ENCODE measurements around the gene DLGAP4. TPM values are rescaled to one million over a fixed set of nuclear protein-coding genes. Genes with fewer than 3 reads are reported as not detected.

The DLGAP4 gene
- total RNA-seq, 1 experiment from 2014 or later = 40.3 TPM

- Histone ChIP-seq H3K9me2 (ENCODE audit: insufficient read depth) (no peaks in the 10 kb centered on the region), H3K4me1 (ENCODE audit: control insufficient read depth in 1 of 2, insufficient read depth in 2 of 2, low read length in 2 of 2) (no peaks in the 10 kb centered on the region), H2AFZ (ENCODE audit: low read depth, low read length, poor library complexity, severe bottlenecking) (no peak overlapping the region), H3K27me3 (ENCODE audit: insufficient read depth, low read length) (peaks cover 24% of the 10 kb centered on the region), H3K27ac (ENCODE audit: low read depth, low read length) (no peak overlapping the region), H4K20me1 (ENCODE audit: insufficient read depth) (no peaks in the 10 kb centered on the region), H3K9ac (ENCODE audit: low read length) (no peak overlapping the region), H3K4me2 (ENCODE audit: low read length) (no peak overlapping the region), H3K36me3 (ENCODE audit: control insufficient read depth in 1 of 2, insufficient read depth in 2 of 2, low read length in 2 of 2) (no peaks in the 10 kb centered on the region), H3K79me2 (ENCODE audit: insufficient read depth, low read length) (no peaks in the 10 kb centered on the region), H3K4me3 (replicated peaks in 1 of 2; ENCODE audit: low read depth in 1 of 2, low read length in 2 of 2) (no peak overlapping the region), H3K9me3 (ENCODE audit: control insufficient read depth in 1 of 2, insufficient read depth in 1 of 2, low read depth in 1 of 2, low read length in 2 of 2) (no peaks in the 10 kb centered on the region)
- ATAC-seq (no peak), DNase-seq (ENCODE audit: low read depth, low spot score) (no peak)
- ChIA-PET POLR2A (no interaction called here), RAD21 (ENCODE audit: low non-redundant PET in 1 of 2, low total read pairs in 2 of 2, uncharacterized antibody in 2 of 2, unreplicated experiment in 2 of 2) (no interaction called here), CTCF (no interaction called here)
- TF ChIP-seq SIN3A (IDR thresholded peaks at IDR 0.05; ENCODE audit: low read depth) (no peak), SRF (IDR thresholded peaks at IDR 0.05; ENCODE audit: low read depth) (no peak), ZFX (IDR thresholded peaks at IDR 0.05) (no peak), ELF1 (IDR thresholded peaks at IDR 0.05; ENCODE audit: borderline replicate concordance, low read depth) (no peak)
- BruUV-seq (replicated peaks) = no TSS peak
- intact Hi-C loops (cut with micrococcal nuclease) = no loop called here
These were observed 1.5 kb downstream of the DLGAP4 start for GRCh38 chr20:36307412-36308325.

DNA sequence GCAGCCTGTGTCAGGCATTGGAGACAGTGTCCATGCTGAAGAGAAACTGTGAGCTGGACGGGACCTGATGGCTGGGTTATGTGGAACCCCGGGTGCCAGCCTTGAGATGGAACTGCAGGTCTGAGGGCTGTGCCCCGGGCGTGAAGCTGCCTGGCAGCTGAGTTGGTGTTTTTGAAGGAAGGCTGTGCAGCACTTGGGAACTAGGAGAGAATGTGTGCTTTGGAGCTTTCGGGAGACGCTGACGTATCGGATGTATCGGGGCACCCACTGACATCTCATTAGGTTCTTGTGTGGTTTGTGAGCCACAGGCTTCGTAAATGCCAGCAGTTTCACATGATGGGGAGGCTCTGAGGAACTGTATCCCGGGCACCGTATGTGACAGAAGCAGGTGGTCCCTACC, 2.2 kb downstream of the DLGAP4 start:
- no peak for DNase-seq (ENCODE audit: low read depth, low spot score)
- no peaks in the 10 kb centered on the region for H3K79me2 ChIP-seq (ENCODE audit: insufficient read depth, low read length)
- no TSS peak for BruUV-seq (replicated peaks)
- intact Hi-C loops (cut with micrococcal nuclease) = no loop called here
- H3K9ac ChIP-seq (ENCODE audit: low read length) = no peak overlapping the region
- H3K9me3 ChIP-seq (ENCODE audit: control insufficient read depth in 1 of 2, insufficient read depth in 1 of 2, low read depth in 1 of 2, low read length in 2 of 2) = no peaks in the 10 kb centered on the region
- RAD21 ChIA-PET (ENCODE audit: low non-redundant PET in 1 of 2, low total read pairs in 2 of 2, uncharacterized antibody in 2 of 2, unreplicated experiment in 2 of 2) = no interaction called here
- no peak overlapping the region for H3K4me2 ChIP-seq (ENCODE audit: low read length)
- H3K4me1 ChIP-seq (ENCODE audit: control insufficient read depth in 1 of 2, insufficient read depth in 2 of 2, low read length in 2 of 2) = no peaks in the 10 kb centered on the region
- POLR2A ChIA-PET = no interaction called here
- no peak overlapping the region for H3K4me3 ChIP-seq (replicated peaks in 1 of 2; ENCODE audit: low read depth in 1 of 2, low read length in 2 of 2)
- no peaks in the 10 kb centered on the region for H4K20me1 ChIP-seq (ENCODE audit: insufficient read depth)
- H3K9me2 ChIP-seq (ENCODE audit: insufficient read depth) = no peaks in the 10 kb centered on the region
- no peaks in the 10 kb centered on the region for H3K36me3 ChIP-seq (ENCODE audit: control insufficient read depth in 1 of 2, insufficient read depth in 2 of 2, low read length in 2 of 2)
- H3K27ac ChIP-seq (ENCODE audit: low read depth, low read length) = no peak overlapping the region
- no peak overlapping the region for H2AFZ ChIP-seq (ENCODE audit: low read depth, low read length, poor library complexity, severe bottlenecking)
- H3K27me3 ChIP-seq (ENCODE audit: insufficient read depth, low read length) = peaks cover 17% of the 10 kb centered on the region
- CTCF ChIA-PET = no interaction called here
- no peak for TF ChIP-seq FOSL1 (IDR thresholded peaks at IDR 0.05; ENCODE audit: low read depth)
- no peak for TF ChIP-seq YY1 (IDR thresholded peaks at IDR 0.05; ENCODE audit: extremely low read depth, insufficient replicate concordance, low read depth, low read length)
- TF ChIP-seq, protein P1, sequence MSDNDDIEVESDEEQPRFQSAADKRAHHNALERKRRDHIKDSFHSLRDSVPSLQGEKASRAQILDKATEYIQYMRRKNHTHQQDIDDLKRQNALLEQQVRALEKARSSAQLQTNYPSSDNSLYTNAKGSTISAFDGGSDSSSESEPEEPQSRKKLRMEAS (IDR thresholded peaks at IDR 0.05) = no peak
- no peak for TF ChIP-seq ZNF274 (IDR thresholded peaks at IDR 0.05; ENCODE audit: low read depth, low read length)
- no peak for TF ChIP-seq SRF (IDR thresholded peaks at IDR 0.05; ENCODE audit: low read depth)
- no peak for ATAC-seq
